Thyroid gland (tissue), 4 donors: Measurements from ENCODE around the gene TRIM17. TPM values are rescaled to one million over a fixed set of nuclear protein-coding genes. Genes with fewer than 3 reads are reported as not detected.

Experiments
- DNase-seq, 2 donors: peaks; one replicate each; pipeline ENCODE4 v3.0.0-alpha.2; 2019
- H3K27ac ChIP-seq, 3 donors: fragments of 200-600 bp; sonication (generic); 1 replicate in 2 of 3; 2 replicates in 1 of 3; pipeline ENCODE4 v1.5.1; 2016 to 2019; ENCODE audit warnings: mild to moderate bottlenecking in 1 of 3, moderate library complexity in 1 of 3
- H3K27me3 ChIP-seq: fragments of 200-600 bp; sonication (generic); one replicate; pipeline ENCODE4 v1.5.1; 2019
- H3K36me3 ChIP-seq, 2 donors: fragments of 200-600 bp; sonication (generic); one replicate each; pipeline ENCODE4 v1.5.1; 2016 to 2019
- H3K4me1 ChIP-seq, 2 donors: fragments of 200-600 bp; sonication (generic); one replicate each; pipeline ENCODE4 v1.5.1; 2017 to 2019
- H3K4me3 ChIP-seq, 3 donors: fragments of 200-600 bp; sonication (generic); replicated peaks in 1 of 3; 1 replicate in 2 of 3; 2 replicates in 1 of 3; pipeline ENCODE4 v1.5.1; 2016; ENCODE audit warnings: mild to moderate bottlenecking in 1 of 3
- H3K9me3 ChIP-seq: fragments of 200-600 bp; sonication (generic); one replicate; pipeline ENCODE4 v1.5.1; 2017
- CTCF ChIP-seq, 6 experiments: fragments of 200-600 bp in 3 of 6; fragments of 450-650 bp in 3 of 6; sonication (generic) in 3 of 6; IDR thresholded peaks; one replicate each; pipeline ENCODE4 v1.5.1; 2016 to 2019; ENCODE audit warnings: antibody characterized with exemption in 6 of 6, mild to moderate bottlenecking in 2 of 6, inconsistent platforms in 1 of 6, moderate library complexity in 1 of 6
- POLR2A ChIP-seq, 2 donors: fragments of 450-650 bp; IDR thresholded peaks; one replicate each; pipeline ENCODE4 v1.6.1; 2017; ENCODE audit warnings: antibody characterized with exemption in 2 of 2, mild to moderate bottlenecking in 2 of 2, moderate library complexity in 1 of 2
- WGBS, 2 donors: methylation state at CpG; one replicate each; pipeline ENCODE4 v1.1.5; 2017; 5-methylcytosine and 5-hydroxymethylcytosine counted together
- intact Hi-C: fragments of 100-400 bp; cut with DNase I; formaldehyde crosslinking; loops from one replicate; pipeline ENCODE4 v1.15.1; 2023
- total RNA-seq, 4 donors: library from RNA; depleted of rRNA; stranded (reverse); fragments of >200 nt; gene quantifications; one replicate each; pipeline ENCODE4 v1.2.3, GENCODE V29; 2016

TRIM17 gene
- total RNA-seq, 4 donors from 2014 or later: 1.3 to 2.8 (median 2.8) TPM; not detected in 1

GRCh38 chr1:228455715-228456114 lies 39.1 kb upstream of the TRIM17 start:
- H3K4me1 ChIP-seq: no peaks in the 10 kb centered on the region
- H3K9me3 ChIP-seq: no peaks in the 10 kb centered on the region
- no peak for DNase-seq
- H3K4me3 ChIP-seq: no peak overlapping the region
- WGBS, 2 donors: 66 to 67% methylated on average over 1 of the region's 1 CpG
- intact Hi-C loops: no loop called here
- H3K27ac ChIP-seq: no peak overlapping the region
- H3K27me3 ChIP-seq: no peaks in the 10 kb centered on the region
- H3K36me3 ChIP-seq: no peaks in the 10 kb centered on the region
- no peak for TF ChIP-seq CTCF (IDR thresholded peaks at IDR 0.05)

GRCh38 chr1:228454238-228454637 lies 37.6 kb upstream of the TRIM17 start:
- no peak for TF ChIP-seq CTCF (IDR thresholded peaks at IDR 0.05)
- TF ChIP-seq POLR2A (IDR thresholded peaks at IDR 0.05): no peak
- Histone ChIP-seq H3K27me3 (no peaks in the 10 kb centered on the region), H3K9me3 (no peaks in the 10 kb centered on the region), H3K4me1 (no peaks in the 10 kb centered on the region), H3K27ac (no peak overlapping the region), H3K4me3 (no peak overlapping the region), H3K36me3 (no peaks in the 10 kb centered on the region)
- DNase-seq: no peak
- intact Hi-C loops: no loop called here
- WGBS, 2 donors: 87 to 95% methylated on average over 1 of the region's 1 CpG

GRCh38 chr1:228453614-228454013 lies 37.0 kb upstream of the TRIM17 start:
- no peaks in the 10 kb centered on the region for H3K9me3 ChIP-seq
- intact Hi-C loops: no loop called here
- no peak for DNase-seq
- no peaks in the 10 kb centered on the region for H3K4me1 ChIP-seq
- H3K27ac ChIP-seq: no peak overlapping the region
- no peak overlapping the region for H3K4me3 ChIP-seq
- no peaks in the 10 kb centered on the region for H3K36me3 ChIP-seq
- H3K27me3 ChIP-seq: no peaks in the 10 kb centered on the region
- 97 to 100% methylated on average over 3 of the region's 3 CpGs for WGBS, 2 donors
- TF ChIP-seq POLR2A (IDR thresholded peaks at IDR 0.05) (no peak), CTCF (IDR thresholded peaks at IDR 0.05) (no peak)

GRCh38 chr1:228453022-228453560 lies 36.4 kb upstream of the TRIM17 start:
- Histone ChIP-seq H3K36me3 (no peaks in the 10 kb centered on the region), H3K27me3 (no peaks in the 10 kb centered on the region), H3K4me1 (no peaks in the 10 kb centered on the region), H3K4me3 (no peak overlapping the region), H3K9me3 (no peaks in the 10 kb centered on the region), H3K27ac (no peak overlapping the region)
- intact Hi-C loops: no loop called here
- no peak for TF ChIP-seq POLR2A (IDR thresholded peaks at IDR 0.05)
- TF ChIP-seq CTCF (IDR thresholded peaks at IDR 0.05): no peak
- no peak for DNase-seq
- 87 to 88% methylated on average over 10 of the region's 10 CpGs for WGBS, 2 donors

GRCh38 chr1:228452194-228453021 lies 35.7 kb upstream of the TRIM17 start:
- H3K36me3 ChIP-seq: no peaks in the 10 kb centered on the region
- no peaks in the 10 kb centered on the region for H3K9me3 ChIP-seq
- no peak for TF ChIP-seq POLR2A (IDR thresholded peaks at IDR 0.05)
- no peak for TF ChIP-seq CTCF (IDR thresholded peaks at IDR 0.05)
- H3K4me3 ChIP-seq: no peak overlapping the region
- WGBS, 2 donors: 85 to 87% methylated on average over 9 to 10 of the region's 10 CpGs
- intact Hi-C loops: no loop called here
- H3K4me1 ChIP-seq: no peaks in the 10 kb centered on the region
- H3K27ac ChIP-seq: no peak overlapping the region
- DNase-seq: no peak
- no peaks in the 10 kb centered on the region for H3K27me3 ChIP-seq
